HG02973 (cell line): ENCODE measurements around the gene LONRF2.

Source experiments
- ATAC-seq: cut with Tn5 transposase; IDR thresholded peaks from one replicate; pipeline ENCODE4 v1.9.1; 2021; ENCODE audit warnings: moderate library complexity; ENCODE audit not compliant: unreplicated experiment

The LONRF2 gene

GRCh38 chr2:100276716-100277115, 45.6 kb downstream of the LONRF2 start:
- no peak for ATAC-seq

GRCh38 chr2:100275200-100275589, 47.1 kb downstream of the LONRF2 start:
- no peak for ATAC-seq

GRCh38 chr2:100274566-100275199, 47.6 kb downstream of the LONRF2 start:
- no peak for ATAC-seq

GRCh38 chr2:100274076-100274475, 48.2 kb downstream of the LONRF2 start:
- ATAC-seq = no peak

- no peak for ATAC-seq
Measured at GRCh38 chr2:100273387-100273786, 48.9 kb downstream of the LONRF2 start.

- ATAC-seq = no peak
Measured at GRCh38 chr2:100272841-100273329, 49.4 kb downstream of the LONRF2 start.

- no peak for ATAC-seq
Measured at GRCh38 chr2:100271210-100271609, 51.1 kb downstream of the LONRF2 start.

- no peak for ATAC-seq
Measured at GRCh38 chr2:100270381-100271146, 51.7 kb downstream of the LONRF2 start.

- ATAC-seq = no peak
Measured at GRCh38 chr2:100269889-100270288, 52.4 kb downstream of the LONRF2 start.

- no peak for ATAC-seq
Measured at GRCh38 chr2:100268986-100269385, 53.3 kb downstream of the LONRF2 start.

- ATAC-seq = no peak
Measured at GRCh38 chr2:100267751-100268150, 54.5 kb downstream of the LONRF2 start.

- ATAC-seq = no peak
Measured at GRCh38 chr2:100266126-100266525, 56.2 kb downstream of the LONRF2 start.

- no peak for ATAC-seq
Measured at GRCh38 chr2:100265226-100265625, 57.1 kb downstream of the LONRF2 start.

- no peak for ATAC-seq
Measured at GRCh38 chr2:100264651-100265050, 57.6 kb downstream of the LONRF2 start.

- ATAC-seq = no peak
Measured at GRCh38 chr2:100264121-100264520, 58.2 kb downstream of the LONRF2 start.

- no peak for ATAC-seq
Measured at GRCh38 chr2:100262555-100263320, 59.6 kb downstream of the LONRF2 start.

GRCh38 chr2:100262046-100262445, 60.3 kb downstream of the LONRF2 start:
- ATAC-seq = no peak

- ATAC-seq = no peak
Measured at GRCh38 chr2:100260712-100261620, 61.3 kb downstream of the LONRF2 start.

- no peak for ATAC-seq
Measured at GRCh38 chr2:100259106-100259505, 63.2 kb downstream of the LONRF2 start.

GRCh38 chr2:100257939-100258338, 64.4 kb downstream of the LONRF2 start:
- no peak for ATAC-seq

- ATAC-seq = no peak
Measured at GRCh38 chr2:100256849-100257248, 65.5 kb downstream of the LONRF2 start.
